ENCODE measurements around the gene PEX10.

The PEX10 gene

DNA sequence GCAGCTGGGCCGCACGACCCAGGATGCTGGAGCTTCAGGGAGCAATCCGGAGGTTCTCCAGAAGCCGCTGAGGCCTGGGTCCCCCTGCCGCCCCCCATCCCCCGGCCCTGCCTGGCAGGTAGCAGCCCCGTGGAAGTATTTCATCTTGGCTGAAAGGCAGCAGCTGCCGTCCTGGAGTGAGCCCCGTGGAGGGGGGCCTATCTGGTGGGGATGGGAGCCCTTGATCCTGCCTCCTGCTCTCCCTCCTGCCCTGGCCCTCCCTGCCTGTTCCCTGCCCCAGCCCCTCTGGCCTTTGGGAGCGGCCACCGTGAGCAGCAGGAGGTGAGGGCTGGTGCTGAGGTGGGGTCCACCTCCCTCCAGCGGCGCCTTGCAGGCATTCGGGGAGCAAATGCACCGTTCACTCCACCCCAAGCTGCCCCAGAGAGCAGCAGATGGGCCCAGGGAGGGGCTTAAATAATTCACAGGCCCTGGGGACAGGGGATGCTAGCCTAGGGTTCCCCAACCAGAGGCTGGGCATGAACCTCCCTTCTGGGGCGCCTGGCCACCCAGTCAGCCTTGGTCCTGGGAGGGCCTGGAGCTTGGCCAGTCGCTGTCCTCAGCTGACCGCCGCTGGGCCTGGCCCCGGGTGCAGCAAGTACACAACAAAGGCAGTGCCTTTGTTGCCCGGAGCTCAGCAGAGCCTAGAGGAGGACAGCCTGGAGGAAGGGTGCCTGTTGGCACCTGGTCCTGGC is 40.0 kb upstream of the PEX10 start:
- H3K27ac ChIP-seq = no peak overlapping the region
- no peaks in the 10 kb centered on the region for H3K27me3 ChIP-seq (ENCODE audit: control insufficient read depth, insufficient read depth, low read length)
- TF ChIP-seq, protein P1, sequence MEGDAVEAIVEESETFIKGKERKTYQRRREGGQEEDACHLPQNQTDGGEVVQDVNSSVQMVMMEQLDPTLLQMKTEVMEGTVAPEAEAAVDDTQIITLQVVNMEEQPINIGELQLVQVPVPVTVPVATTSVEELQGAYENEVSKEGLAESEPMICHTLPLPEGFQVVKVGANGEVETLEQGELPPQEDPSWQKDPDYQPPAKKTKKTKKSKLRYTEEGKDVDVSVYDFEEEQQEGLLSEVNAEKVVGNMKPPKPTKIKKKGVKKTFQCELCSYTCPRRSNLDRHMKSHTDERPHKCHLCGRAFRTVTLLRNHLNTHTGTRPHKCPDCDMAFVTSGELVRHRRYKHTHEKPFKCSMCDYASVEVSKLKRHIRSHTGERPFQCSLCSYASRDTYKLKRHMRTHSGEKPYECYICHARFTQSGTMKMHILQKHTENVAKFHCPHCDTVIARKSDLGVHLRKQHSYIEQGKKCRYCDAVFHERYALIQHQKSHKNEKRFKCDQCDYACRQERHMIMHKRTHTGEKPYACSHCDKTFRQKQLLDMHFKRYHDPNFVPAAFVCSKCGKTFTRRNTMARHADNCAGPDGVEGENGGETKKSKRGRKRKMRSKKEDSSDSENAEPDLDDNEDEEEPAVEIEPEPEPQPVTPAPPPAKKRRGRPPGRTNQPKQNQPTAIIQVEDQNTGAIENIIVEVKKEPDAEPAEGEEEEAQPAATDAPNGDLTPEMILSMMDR (IDR thresholded peaks at IDR 0.05) = no peak
- H3K79me2 ChIP-seq = no peaks in the 10 kb centered on the region
- no peaks in the 10 kb centered on the region for H3K36me3 ChIP-seq (ENCODE audit: control insufficient read depth, insufficient read depth, low read length)
- H3K4me1 ChIP-seq = no peaks in the 10 kb centered on the region
- no peaks in the 10 kb centered on the region for H3K9me3 ChIP-seq (ENCODE audit: control insufficient read depth, low read length)
- H3K9ac ChIP-seq = no peak overlapping the region
- no peak overlapping the region for H3K4me2 ChIP-seq (ENCODE audit: low read length)
- no peak overlapping the region for H2AFZ ChIP-seq
- H3K4me3 ChIP-seq (ENCODE audit: low read depth, low read length) = no peak overlapping the region

DNA sequence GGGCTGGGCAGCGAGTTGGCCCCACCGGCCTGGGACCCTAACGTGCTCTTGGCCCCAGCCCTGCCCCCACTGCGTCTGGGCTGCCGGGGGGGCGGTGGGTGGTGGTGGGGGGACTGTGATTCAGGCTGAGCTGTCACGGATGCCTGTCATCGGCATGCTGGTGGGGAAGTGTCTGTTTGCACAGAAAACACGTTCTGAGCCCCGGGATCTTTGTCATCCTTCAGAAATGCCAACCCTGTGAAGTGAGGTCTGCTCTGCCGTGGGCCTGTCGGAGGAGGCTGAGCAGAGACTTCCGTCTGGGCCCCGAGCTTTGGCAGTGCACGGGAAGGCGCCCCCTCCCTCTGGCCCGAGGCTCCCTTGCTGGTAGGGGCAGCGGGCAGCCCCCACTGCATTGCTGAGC is 39.4 kb upstream of the PEX10 start:
- Histone ChIP-seq H3K79me2 (no peaks in the 10 kb centered on the region), H3K27me3 (ENCODE audit: control insufficient read depth, insufficient read depth, low read length) (no peaks in the 10 kb centered on the region), H3K9me3 (ENCODE audit: control insufficient read depth, low read length) (no peaks in the 10 kb centered on the region), H2AFZ (no peak overlapping the region), H3K4me1 (no peaks in the 10 kb centered on the region), H3K36me3 (ENCODE audit: control insufficient read depth, insufficient read depth, low read length) (no peaks in the 10 kb centered on the region), H3K4me3 (ENCODE audit: low read depth, low read length) (no peak overlapping the region), H3K9ac (no peak overlapping the region), H3K4me2 (ENCODE audit: low read length) (no peak overlapping the region), H3K27ac (no peak overlapping the region)
- TF ChIP-seq, protein P1 (IDR thresholded peaks at IDR 0.05) = no peak

DNA sequence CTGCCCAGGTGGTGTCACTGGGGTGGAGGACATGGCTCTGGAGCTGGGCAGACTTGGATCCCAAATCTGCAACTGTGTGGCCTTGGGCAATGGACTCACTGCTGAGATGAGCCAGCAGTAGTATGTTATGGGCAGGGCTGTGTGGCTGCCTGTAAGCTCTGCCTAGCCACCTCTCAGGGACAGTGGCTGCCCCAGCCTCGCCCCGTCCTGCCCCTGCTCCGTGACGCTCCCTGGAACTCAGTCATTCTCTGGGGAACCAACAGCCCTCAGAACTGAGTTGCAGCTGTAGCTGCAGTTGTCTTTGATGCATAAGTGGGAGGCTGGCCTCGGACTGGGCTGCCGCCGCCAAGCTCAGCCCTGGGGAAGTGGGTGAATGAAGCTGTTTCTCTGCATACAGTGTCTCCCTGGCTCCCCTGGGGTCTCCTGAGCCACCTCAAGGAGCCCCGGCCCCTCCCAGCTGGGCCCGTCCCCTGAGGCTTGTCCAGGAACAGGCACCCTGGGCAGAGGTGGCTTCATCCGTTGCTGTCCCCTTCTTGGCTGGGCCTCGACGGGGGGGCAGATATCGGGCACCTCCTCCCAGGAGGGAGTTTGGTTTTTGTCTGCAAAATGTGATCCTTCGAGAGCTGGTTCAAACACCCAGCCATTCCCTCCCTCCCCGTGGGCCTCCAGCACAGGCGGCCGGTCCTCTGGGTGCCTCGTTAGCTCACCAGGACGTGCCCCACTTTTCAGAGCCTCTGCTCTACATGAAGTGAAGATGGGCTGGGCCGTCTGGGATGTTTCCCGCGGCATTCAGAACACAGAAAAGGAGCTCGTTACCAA is 37.5 kb upstream of the PEX10 start:
- Histone ChIP-seq H3K9me3 (ENCODE audit: control insufficient read depth, low read length) (no peaks in the 10 kb centered on the region), H3K79me2 (no peaks in the 10 kb centered on the region), H3K4me3 (ENCODE audit: low read depth, low read length) (no peak overlapping the region), H3K9ac (no peak overlapping the region), H3K27me3 (ENCODE audit: control insufficient read depth, insufficient read depth, low read length) (no peaks in the 10 kb centered on the region), H3K4me2 (ENCODE audit: low read length) (no peak overlapping the region), H3K27ac (no peak overlapping the region), H3K36me3 (ENCODE audit: control insufficient read depth, insufficient read depth, low read length) (no peaks in the 10 kb centered on the region), H2AFZ (no peak overlapping the region), H3K4me1 (no peaks in the 10 kb centered on the region)
- TF ChIP-seq, protein P1 (IDR thresholded peaks at IDR 0.05) = no peak

DNA sequence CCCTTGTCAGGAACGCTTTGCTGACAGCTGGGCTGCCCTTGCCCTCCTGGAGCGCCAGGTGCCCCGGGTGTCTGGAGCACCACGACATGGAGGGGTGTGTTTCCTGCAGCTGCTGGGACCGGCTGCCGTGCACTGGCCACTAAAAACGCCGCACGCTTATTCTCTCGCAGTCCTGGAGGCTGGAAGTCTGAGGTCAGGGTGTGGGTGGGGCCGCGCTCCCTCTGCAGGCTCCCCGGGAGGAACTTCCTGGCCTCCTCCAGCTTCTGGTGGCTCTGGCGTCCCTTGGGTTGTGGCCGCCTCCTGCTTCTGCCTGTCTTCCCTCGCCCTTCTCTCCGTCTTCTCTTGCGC is 35.7 kb upstream of the PEX10 start:
- Histone ChIP-seq H3K9me3 (ENCODE audit: control insufficient read depth, low read length) (no peaks in the 10 kb centered on the region), H3K27me3 (ENCODE audit: control insufficient read depth, insufficient read depth, low read length) (no peaks in the 10 kb centered on the region), H3K36me3 (ENCODE audit: control insufficient read depth, insufficient read depth, low read length) (no peaks in the 10 kb centered on the region), H3K4me1 (no peaks in the 10 kb centered on the region), H3K9ac (no peak overlapping the region), H2AFZ (no peak overlapping the region), H3K79me2 (no peaks in the 10 kb centered on the region), H3K27ac (no peak overlapping the region), H3K4me2 (ENCODE audit: low read length) (no peak overlapping the region), H3K4me3 (ENCODE audit: low read depth, low read length) (no peak overlapping the region)
- TF ChIP-seq, protein P1 (IDR thresholded peaks at IDR 0.05) = no peak
